HG03521 (cell line): Measurements from ENCODE around the gene SLF2.

ENCODE experiments used
- ATAC-seq: cut with Tn5 transposase; IDR thresholded peaks from one replicate; pipeline ENCODE4 v1.9.1; 2021; ENCODE audit warnings: mild to moderate bottlenecking, moderate library complexity; ENCODE audit not compliant: unreplicated experiment

SLF2 gene

DNA sequence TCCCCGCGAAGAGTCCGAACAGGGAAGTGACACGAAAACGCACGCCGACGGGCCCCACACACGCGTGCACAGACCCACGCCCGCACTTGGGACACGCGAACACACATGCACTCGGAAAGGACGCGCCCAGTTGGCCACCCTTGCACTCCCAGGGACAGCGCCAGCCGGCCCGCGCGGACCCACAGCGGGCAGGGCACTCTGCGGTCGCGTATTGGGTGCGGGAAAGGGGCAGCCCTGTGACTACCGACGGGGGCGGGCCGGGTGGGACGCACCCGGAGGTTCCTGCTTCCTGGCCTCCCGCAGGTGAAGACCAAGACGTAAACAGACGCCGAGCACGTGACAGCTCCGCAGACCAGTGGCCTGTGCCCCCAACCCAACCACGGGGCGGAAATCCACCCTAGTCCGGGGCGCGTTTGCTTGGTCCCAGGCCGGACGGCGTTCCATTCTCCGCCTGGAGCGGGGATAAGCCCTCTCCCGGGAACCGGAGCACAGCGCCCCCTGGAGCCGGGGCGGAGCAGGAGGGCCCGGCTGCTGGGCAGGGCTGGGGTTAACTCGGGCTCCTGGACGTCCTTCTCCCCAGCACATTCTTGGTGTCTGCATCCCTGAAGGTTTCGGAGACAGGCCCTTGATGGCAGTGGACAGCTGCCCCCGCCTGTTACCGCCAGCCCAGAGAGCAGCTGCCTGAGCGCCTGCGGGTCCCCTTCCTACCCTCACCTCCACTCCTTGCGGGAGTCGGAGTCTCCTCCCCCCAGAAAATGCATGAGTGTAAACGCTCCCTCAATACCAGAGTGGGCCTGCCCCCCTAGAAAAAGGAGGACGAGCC, 84.8 kb downstream of the SLF2 start:
- peak; percentile 35 for ATAC-seq

DNA sequence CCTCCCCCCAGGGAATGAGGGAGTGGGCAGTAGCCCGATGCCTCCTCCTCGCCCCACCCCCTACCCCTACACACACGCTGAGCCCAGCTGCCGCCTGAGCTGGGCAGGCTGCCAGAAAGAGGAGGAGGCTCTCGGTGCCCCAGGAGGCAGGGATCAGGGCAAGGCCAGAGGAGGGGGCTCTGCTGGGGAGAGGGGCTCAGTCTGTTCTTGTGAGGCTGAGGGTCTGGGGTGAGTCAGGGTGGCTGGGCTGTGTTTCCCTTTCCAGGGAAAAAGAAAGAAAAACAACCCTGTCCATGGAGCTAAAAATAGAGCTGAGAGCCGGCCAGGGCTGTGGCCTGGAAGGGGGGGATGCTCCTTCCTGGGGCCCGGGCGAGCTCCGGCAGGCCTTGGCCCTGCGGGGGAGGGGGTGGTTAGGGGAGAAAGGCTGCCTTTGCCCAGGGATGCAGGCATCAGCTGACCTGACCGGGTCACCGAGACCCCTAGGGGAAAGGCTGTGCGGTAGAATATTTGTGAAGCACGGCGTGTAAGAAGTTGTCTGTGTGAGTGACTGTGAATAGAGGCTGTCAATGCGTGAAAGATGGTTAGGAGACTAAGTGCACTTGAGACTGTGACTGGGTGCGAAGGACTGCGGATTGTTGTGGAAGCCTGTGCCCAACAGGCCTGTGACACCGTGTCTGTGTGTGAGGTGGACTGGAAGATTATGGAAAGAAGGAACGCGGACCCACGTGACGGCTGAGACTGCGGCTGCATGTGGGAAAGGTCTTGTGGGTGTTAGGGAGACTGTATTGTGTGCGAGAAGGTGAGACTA, 85.6 kb downstream of the SLF2 start:
- peak; percentile 14 for ATAC-seq

- ATAC-seq: peak; percentile 32
Observed at GRCh38 chr10:100998991-100999741, 86.4 kb downstream of the SLF2 start.

DNA sequence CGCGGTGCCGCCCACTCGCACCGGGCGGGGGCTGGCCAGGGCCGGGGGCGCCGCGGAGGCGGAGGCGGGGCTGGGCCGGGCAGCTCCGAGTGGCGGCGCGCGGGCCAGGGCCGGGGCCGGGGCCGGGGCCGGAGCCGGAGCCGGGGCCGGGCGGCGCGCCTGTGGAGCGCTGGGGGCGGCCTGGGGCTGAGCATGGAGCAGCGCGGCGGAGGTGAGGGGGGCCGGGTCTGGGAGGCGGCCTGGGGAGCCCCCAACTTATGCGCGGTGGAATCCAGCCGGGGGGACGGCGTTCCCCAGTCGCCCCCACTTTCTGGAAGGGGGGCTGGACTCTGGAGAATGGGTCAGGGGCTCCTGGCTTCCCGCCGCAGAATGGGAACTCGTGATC, 87.0 kb downstream of the SLF2 start, which contains the start of gene LZTS2:
Gene LZTS2 (plus strand): TSS at position 67 of the 385 bp plus-strand sequence. CDS start 2,731 bp downstream, outside the sequence.
- ATAC-seq: no peak

- ATAC-seq: no peak
Observed at GRCh38 chr10:101000127-101000914, 87.6 kb downstream of the SLF2 start.

DNA sequence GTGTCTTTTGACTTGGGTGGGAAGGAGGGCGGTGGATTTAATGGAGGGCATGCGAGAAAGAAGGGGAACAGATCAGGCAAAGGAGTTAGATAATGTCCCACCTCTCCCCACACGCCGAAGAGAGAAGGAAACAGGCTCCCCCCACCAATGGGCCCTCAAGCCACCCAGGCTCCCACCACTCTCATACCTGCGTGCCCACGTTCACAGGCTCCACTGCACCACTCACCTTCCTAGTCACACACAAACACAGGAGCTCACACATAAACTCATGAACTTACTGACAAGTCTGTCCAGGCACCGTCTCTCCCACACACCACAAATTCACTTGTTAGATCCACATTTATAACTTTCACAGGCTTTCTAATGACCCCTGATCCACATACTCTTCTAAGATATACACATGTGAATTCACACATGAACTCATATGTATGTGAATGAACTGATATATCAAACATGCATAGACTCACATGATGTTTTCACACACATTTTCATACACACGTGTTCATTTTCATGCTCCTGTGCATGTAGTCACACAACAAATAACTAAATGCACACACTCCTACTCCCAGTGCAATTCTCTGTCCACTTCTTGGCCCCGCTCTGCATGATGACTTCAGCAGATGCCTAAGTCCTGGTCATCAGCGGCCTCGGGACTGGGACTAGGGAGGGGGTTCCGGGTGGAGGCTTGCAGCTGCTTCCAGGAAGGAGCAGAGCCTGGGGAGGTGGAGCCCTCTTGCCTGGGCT, 88.3 kb downstream of the SLF2 start:
- ATAC-seq: no peak

GRCh38 chr10:101001659-101002035, 88.9 kb downstream of the SLF2 start:
- no peak for ATAC-seq

DNA sequence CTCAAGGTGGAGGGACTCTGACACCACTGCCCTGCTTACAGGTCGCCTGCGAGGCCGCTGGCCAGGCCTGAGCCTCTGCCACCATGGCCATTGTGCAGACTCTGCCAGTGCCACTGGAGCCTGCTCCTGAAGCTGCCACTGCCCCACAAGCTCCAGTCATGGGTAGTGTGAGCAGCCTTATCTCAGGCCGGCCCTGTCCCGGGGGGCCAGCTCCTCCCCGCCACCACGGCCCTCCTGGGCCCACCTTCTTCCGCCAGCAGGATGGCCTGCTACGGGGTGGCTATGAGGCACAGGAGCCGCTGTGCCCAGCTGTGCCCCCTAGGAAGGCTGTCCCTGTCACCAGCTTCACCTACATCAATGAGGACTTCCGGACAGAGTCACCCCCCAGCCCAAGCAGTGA, 89.7 kb downstream of the SLF2 start:
- ATAC-seq: no peak

DNA sequence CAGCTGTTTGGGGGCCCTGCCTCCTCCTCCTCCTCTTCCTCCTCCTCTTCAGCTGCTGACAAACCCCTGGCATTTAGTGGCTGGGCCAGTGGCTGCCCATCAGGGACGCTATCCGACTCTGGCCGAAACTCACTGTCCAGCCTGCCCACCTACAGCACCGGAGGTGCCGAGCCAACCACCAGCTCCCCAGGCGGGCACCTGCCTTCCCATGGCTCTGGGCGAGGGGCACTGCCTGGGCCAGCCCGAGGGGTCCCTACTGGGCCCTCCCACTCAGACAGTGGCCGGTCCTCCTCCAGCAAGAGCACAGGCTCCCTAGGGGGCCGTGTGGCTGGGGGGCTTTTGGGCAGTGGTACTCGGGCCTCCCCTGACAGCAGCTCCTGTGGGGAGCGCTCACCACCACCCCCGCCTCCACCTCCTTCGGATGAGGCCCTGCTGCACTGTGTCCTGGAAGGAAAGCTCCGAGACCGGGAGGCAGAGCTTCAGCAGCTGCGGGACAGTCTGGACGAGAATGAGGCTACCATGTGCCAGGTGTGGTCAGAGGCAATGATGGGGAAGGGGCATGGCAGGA, 91.0 kb downstream of the SLF2 start:
- ATAC-seq: no peak

DNA sequence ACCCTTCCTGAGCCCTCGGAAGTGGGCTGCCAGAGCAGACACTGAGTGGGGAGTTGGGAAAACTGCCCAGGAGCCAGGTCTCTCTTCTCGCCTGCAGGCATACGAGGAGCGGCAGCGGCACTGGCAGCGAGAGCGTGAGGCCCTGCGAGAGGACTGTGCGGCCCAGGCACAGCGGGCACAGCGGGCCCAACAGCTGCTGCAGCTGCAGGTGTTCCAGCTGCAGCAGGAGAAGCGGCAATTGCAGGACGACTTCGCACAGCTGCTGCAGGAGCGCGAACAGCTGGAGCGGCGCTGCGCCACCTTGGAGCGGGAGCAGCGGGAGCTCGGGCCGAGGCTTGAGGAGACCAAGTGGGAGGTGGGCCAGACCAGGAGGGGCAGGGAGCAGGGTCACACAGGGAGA, 92.6 kb downstream of the SLF2 start:
- no peak for ATAC-seq

- ATAC-seq: no peak
Observed at GRCh38 chr10:101005869-101006567, 93.3 kb downstream of the SLF2 start.

DNA sequence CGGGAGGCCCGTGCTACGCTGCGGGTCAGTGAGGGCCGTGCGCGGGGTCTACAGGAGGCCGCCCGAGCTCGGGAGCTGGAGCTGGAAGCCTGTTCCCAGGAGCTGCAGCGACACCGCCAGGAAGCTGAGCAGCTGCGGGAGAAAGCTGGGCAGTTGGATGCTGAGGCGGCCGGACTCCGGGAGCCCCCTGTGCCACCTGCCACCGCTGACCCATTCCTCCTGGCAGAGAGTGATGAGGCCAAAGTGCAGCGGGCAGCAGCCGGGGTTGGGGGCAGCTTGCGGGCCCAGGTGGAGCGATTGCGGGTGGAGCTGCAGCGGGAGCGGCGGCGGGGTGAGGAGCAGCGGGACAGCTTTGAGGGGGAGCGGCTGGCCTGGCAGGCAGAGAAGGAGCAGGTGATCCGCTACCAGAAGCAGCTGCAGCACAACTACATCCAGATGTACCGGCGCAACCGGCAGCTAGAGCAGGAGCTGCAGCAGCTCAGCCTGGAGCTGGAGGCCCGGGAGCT, 93.9 kb downstream of the SLF2 start:
- no peak for ATAC-seq

GRCh38 chr10:101007099-101007711, 94.4 kb downstream of the SLF2 start:
- no peak for ATAC-seq

GRCh38 chr10:101007915-101008822, 95.4 kb downstream of the SLF2 start:
- ATAC-seq: no peak

- no peak for ATAC-seq
Observed at GRCh38 chr10:101008823-101009423, 96.2 kb downstream of the SLF2 start.

GRCh38 chr10:101010329-101010728, 97.6 kb downstream of the SLF2 start:
- ATAC-seq: no peak
